HG03432 (cell line): Measurements from ENCODE around the gene FAM53B.

Source experiments
- ATAC-seq: cut with Tn5 transposase; IDR thresholded peaks from one replicate; pipeline ENCODE4 v1.9.1; 2021; ENCODE audit warnings: mild to moderate bottlenecking, moderate library complexity; ENCODE audit not compliant: unreplicated experiment

The FAM53B gene

DNA sequence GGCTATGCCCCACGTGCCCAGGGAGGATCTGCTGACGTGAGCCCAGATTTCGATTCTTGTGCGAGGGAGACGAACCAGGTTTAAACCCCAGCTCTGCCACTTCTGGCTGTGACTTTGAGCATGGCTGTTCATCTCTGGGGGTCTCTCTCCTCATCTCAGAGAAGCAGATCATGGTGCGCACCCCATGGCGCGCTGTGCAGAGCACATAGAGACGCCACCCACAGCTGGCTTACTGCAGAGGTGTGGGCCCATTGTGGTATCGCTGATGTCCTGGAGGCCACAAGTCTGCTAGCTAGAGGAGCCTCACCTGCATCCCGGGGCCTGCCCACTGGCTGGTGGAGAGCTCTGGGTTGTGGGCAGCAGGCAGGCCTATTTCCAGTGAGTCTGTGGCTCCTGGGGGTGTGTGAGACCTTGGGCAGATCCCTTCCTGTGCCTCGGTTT, 142.0 kb downstream of the FAM53B start:
- ATAC-seq, result no peak

- ATAC-seq, result peak; percentile 65
These were observed 142.6 kb downstream of the FAM53B start for GRCh38 chr10:124601431-124602120.

- peak; percentile 15 for ATAC-seq
These were observed 143.2 kb downstream of the FAM53B start for GRCh38 chr10:124601016-124601415.

DNA sequence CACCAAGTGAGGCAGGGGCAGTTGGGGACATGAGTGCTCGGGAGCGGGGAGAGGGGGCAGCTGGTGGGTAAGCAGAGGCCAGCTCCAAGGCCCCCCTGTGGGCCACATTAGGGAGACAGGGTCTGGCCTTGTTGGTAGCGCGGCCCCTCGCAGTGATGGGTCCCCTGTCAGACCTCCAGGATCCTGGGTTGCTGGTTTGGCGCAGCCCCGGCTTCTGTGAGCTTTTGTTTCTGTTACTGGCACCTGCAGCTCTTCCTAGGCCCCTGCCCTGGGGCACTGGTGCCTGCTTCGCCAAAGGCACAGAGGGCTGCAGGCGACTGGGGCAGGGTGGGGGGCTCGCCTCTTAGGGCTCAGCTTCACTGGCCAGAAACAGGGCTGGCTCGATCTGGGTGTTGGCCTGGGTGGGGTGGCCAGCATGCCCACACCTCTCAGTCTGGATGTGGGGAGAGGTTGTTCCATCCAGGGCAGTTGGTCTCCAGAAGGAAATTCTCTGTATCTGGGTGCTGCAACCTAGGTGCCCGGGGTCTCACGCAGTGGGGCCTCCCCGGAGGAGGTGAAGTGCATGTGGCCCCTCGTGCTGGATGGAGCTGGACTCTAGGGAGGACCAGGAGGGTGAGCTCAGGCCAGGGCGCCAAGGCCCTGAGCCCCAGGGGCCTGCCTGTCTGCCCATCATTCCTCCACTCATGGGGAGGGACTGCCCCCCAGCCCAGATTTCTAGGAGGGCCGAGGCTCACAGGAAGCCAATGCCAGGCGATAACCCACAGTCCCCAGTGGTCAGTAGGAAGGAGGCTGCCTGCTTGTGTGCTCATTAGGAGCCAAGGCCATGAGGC, 143.9 kb downstream of the FAM53B start:
- ATAC-seq, result no peak

- ATAC-seq, result no peak
These were observed 144.6 kb downstream of the FAM53B start for GRCh38 chr10:124599588-124600050.

DNA sequence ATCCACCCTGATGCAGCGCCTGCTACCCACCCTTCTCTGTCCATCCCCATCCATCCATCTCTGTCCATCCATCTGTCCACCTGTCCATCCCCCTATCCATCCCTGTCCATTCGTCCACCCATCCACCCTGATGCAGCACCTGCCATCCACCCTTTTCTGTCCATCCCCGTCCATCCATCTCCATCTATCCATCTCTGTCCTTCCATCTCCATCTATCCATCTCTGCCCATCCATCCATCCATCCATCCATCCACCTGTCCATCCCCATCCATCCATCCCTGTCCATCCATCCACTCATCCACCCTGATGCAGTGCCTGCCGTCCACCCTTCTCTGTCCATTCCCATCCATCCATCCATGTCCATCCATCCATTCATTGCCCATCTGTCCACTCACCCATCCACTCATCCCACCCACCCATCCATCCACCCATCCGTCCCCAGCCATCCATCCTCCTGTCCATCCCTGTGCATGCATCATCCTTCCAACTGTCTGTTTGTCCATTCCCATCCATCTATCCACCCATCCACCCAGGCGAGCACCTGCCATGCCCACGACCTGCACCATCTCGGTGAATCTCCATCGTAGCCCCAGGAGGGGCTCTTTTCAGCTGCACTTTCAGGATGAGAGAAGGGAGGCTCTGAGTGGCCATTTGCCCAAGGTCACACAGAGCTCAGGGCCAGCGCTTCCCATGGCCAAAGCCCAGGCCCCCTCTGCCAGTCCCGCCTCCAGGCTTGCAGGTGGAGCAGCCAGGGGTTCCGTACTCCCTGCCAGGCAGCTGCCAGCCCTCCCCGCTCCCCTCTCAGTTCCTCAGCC, 145.2 kb downstream of the FAM53B start:
- ATAC-seq, result no peak

- ATAC-seq, result no peak
These were observed 146.0 kb downstream of the FAM53B start for GRCh38 chr10:124598196-124598595.

DNA sequence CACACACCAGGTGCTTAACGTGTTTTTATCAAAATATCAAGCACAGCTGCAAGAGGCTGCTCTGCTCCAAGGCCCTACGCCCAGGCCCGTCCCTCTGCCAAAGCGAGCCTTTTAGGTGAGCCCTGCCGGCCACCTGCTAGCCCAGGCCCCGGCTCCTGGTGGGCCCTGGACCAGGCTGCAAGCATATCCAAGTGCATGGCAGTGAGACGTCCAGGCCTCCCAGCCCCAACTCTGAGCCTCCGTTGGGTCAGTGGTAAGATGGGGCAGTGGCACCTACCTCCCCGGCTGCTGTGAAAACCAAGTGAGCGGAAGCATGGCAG, 146.4 kb downstream of the FAM53B start:
- ATAC-seq, result no peak

DNA sequence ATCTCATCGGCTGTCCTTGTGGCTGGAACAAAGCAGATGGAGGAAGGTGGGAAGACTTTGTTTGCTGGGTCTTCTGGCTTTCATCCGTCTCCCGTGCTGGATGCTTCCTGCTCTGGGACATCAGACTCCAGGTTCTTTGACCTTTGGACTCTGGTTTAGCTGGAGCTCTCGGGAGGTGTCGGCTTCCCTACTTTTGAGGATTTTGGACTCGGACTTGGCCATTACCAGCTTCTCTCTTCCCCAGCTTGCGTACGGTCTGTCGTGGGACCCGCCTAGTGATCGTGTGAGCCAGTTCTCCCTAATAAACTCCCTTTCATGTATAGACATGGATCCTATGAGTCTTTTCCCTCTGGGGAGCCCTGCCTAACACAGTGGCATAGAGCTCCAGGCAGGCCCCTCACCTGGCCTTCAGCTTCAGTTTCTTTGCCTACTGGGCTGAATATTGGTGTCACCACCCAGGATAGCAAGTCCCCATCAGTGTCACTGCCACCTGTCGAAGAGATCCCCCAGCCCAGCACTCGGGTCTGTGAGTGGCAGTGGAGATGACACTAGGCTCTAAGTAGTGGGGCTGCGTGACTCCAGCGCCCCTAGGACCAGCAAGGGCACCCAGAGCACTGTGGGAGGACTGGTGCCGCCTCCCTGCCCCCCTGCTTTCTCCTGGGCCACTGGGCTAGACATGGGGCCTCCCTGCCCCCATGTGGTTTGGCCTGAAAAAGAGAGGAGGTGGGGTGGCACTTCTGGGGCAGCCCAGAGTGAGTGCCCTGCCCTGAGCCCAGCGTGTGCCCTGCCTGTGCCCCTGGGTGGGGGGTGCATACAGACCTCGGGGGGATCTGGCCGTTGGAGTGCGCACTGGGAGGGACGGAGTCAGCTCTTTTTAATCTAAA, 147.0 kb downstream of the FAM53B start:
- no peak for ATAC-seq

- no peak for ATAC-seq
These were observed 147.9 kb downstream of the FAM53B start for GRCh38 chr10:124596116-124596785.

- ATAC-seq, result no peak
These were observed 148.9 kb downstream of the FAM53B start for GRCh38 chr10:124595143-124595883.

DNA sequence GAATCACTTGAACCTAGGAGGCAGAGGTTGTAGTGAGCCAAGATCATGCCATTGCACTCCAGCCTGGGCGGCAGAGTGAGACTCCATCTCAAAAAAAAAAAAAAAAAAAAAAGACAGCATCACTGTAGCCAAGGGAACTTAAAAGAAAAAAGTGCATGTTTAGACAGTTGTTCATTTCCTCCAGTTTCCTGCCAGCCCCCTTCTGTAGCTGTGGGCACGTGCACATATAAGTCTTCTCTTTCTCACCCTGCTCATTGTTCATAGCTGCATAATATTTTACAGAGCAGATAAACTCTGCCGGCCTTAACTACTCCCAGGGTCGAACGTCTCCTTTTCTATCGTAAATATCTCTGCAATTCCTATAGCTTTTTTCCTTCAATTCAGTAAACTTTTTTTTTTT, 149.9 kb downstream of the FAM53B start:
- no peak for ATAC-seq

GRCh38 chr10:124593431-124593985, 150.7 kb downstream of the FAM53B start:
- ATAC-seq, result no peak

GRCh38 chr10:124592736-124593430, 151.3 kb downstream of the FAM53B start:
- ATAC-seq, result no peak

- ATAC-seq, result no peak
These were observed 152.1 kb downstream of the FAM53B start for GRCh38 chr10:124592101-124592500.

DNA sequence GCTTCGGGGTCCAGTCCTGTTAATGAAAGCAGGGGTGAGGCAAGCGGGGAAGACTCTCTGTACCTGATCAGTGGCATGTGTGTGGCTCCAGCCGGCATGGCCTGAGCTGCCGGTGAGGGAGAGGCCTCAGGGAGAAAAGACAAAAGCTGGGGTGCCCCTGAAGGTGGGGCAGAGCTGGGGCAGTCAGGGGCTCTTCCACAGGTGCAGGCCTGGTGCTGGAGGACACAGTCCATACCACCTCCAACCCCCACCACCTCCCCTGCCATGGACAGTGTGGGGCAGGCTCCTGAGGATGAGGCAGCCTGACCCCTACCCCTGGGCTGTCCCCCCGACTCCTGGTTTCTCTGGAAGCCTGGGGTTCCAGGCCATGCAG, 153.1 kb downstream of the FAM53B start:
- no peak for ATAC-seq

DNA sequence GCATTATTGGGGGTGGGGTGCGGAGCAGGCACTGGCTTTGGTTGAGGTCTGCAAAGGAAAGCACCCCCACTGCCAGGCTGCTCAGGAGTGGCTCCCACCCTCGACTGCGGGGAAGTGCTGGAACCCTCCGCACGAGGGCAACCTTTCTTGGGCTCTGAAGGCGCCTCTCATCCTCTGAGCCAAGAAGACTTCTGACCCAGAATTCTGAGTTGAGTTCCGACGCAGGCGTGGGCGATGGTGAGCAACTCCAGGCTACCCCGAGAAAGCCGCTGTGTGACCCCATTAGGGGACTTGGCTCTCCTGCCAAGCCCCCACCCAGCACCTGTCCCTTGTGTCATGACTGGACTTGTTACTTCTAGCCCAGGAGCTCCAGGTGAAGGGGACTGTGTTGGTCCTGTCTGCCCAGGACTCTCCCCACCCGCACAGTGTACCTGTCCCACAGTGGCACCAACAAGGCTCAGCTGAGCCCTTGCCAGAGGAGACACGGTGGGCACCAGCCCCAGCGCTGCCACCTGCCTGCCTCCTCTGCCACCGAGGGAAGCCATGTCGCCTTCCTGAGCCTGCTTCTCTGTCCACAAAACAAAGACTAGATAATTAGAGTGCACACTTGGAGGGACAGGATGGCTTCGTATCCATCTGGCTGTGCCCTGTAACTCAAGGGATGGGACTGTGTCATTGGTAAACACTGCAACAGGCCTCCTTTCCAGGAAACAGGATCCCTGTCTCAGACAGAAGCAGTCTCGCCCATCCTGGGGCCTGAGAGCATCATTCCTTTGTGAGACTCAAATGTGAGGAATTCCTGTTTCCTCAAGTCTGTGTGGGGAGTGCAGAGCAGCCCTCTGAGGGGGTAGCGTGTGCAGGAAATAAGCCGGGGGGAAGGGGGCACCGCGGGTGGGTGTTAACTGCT, 153.7 kb downstream of the FAM53B start:
- no peak for ATAC-seq
